HG03521 (cell line): ENCODE measurements around the gene ATP11B.
A peak's percentile ranks its signal among the peaks of the same experiment; 100 is the strongest.

Experiments
- ATAC-seq: cut with Tn5 transposase; IDR thresholded peaks from one replicate; pipeline ENCODE4 v1.9.1; 2021; ENCODE audit warnings: mild to moderate bottlenecking, moderate library complexity; ENCODE audit not compliant: unreplicated experiment

The ATP11B gene

DNA sequence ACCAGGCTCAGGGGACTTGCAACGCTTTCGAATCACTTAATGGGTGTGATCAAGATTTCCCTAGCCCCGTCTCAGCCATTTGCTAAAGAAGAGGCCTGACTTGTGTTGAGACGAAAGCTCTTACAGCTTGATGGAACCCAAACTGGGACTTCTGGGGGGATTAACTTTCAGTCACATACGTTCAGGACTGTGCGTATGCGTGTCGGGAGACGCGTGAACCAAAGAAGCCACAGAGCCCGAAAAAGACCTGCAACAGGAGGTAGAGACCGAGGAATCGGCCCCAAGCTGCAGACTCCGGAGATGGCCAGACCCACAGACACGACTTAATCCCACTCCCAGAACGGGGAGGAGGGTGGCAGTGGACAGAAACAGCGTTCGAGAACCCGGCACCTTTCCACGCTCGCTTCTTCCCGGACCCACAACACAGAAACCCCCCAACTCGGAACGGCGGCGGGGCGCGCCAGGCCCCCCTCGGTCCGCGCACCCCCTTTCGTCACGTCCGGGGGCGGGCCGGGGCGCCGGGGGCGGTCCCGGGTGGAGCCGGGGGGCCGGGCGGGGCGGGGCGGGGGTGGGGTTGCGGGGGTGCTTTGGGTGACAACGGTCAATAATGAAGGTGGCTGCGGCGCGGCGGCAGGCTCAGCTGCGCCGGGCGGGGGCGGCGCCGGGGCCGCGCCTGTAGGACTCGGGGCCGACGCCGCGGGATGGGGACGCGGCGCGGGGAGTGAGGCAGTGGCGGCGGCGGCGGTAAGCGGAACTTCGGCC, at the start of gene ATP11B:
Gene ATP11B (plus strand): TSS at position 604 of the 762 bp plus-strand sequence. CDS start 256 bp downstream, outside the sequence.
- peak; percentile 63 for ATAC-seq

DNA sequence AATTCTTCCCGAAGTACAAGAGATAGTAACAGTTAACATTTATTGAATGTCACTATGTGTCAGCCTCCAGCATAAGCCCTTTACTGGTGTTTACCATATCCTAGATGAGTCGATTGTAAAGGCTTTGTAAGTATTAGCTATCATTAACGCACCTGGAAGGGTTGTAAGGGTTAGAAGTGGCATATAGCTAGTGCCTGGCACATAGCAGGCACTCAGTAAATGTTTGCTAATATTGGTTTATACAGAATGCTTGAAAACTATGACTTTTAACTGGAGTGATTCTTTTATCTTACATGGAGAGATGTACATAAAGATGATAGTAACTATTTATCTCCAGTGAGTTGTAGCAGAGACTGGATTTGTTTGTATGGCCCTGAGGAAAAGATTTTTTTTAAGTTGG, 46.3 kb upstream of the ATP11B start:
- no peak for ATAC-seq

DNA sequence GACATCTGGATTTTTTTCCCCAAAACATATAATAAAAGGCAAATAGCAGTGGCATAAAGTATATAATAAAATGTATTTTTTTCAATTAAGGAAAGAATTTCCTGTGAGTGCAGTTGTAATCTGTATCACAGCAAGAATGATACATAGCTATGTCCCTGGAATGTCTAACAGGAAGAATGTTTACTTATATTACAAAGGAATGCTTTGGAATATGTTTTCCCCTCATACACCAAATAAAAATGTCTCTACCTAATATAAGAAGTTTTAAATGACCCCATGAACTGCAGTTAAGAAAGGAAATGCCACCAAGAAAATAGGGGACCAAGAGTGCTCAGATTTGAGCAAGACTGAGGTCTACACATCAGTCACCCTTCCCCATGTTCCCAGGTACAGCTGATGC, 38.0 kb upstream of the ATP11B start:
- ATAC-seq: no peak

GRCh38 chr3:182755712-182756111, 37.6 kb upstream of the ATP11B start:
- no peak for ATAC-seq

DNA sequence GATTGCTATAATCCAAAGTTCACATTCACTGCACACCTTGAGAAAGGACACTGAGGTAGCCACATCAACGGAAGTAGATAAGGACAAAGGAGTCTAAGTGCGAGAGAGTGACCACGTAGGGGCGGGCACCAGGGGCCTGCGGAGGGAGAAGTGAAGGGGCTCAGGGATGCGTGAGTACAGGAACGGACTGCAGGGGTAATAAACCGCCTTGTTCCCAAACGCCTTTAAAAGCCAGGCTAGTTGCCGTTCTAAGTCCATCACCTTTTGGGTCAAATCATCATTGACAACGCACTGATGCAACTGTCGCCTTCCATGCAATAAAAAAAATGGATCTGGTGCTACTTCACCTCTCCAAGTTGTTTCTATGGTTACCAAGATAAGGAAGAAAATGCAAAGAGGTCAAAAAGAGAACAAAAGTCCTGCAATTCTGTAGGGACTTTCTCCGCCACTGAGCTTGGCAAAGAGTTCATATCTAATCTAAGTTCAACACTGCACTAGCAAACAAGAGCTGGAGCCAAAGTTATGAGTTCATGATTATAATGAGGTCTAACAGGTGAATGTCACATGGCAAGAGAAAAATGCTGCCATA, 32.6 kb upstream of the ATP11B start:
- ATAC-seq: no peak

DNA sequence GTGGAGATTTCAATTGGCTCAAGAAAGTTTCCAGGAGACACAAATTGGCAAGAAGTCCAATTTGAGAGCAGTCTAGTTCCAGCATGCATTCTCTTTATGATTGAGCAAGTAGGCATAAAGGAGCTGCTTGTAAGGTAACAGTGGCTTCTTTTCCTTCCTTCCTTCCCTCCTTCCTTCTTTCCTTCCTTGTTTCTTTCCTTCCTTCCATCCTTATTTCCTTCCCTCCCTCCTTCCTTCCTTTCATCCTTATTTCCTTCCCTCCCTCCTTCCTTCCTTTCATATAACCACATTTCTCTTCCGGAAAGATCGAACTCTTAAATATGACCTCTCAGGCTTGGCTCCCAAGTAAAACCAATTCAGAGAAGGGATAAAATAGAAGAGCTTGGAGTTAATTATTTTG, 29.4 kb upstream of the ATP11B start:
- no peak for ATAC-seq

DNA sequence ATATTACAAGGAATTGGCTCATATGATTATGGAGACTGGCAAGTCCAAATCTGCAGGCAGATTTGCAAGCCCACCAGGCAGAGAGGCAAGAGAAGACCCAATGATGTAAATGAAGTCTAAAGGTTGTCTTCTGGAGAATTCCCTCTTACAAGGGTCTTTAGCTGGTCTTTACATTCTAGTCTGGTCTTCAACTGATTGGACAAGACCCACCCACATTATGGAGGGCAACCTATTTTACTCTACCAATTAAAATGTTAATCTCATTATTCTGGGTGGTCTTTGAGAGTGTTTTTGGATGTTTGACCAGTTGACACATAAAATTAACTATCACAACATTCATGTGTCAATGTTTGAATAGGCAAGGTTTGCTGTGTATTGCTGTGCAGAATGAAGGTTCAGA, 28.0 kb upstream of the ATP11B start:
- no peak for ATAC-seq

DNA sequence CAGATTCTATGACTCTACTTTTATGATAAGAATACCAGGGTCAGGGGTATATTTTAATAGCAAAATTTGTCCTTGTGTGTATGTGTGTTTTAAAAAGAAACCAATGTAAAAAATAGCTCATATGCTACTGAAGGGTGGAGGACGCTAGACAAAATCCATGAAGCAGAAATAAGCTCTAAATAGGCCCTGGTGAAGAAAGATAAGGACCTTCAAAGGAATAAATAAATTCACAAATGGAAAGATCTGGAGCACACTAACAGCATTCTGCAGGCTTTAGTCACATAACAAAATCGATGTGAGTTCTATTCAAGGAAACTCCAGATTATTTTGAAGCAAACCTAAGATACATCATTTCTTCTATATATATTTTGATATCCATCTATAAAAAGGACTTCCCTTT, 27.2 kb upstream of the ATP11B start:
- ATAC-seq: no peak

DNA sequence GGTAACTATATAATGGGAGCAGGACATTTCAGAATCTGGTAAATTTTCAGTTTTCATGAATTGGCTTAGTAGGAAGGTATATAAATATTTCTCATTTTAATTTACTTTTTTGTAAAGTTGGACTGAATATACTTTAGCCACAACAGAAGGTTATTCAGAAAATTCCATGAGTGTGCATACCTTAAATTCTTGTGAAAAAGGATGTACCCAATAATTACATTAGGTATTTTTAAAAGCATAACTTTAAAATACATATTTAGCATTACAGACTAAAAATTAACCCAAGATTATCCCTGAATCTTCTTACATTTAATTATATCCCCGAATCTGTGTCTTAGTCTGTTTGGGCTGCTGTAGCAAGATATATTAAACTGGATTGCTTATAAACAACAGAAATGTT, 24.9 kb upstream of the ATP11B start:
- no peak for ATAC-seq

DNA sequence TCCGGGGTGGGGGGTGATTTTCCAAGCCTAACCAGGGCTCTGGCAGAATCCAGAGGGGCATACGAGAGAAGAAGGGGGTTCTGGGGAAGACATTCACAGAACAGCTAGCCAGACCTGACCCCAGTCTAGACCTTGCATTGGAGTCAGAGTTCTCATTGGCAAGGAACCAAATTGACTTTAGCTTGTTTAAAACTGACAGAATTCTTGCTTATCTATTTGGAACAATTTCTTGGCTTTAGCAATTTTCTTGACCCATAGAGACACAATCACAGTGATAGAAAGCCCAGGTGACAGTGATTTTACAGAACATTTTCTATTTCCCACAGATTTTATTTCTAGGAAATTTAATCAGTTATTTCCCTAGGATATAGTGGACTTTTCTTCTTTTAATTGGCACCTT, 23.6 kb upstream of the ATP11B start:
- ATAC-seq: no peak

DNA sequence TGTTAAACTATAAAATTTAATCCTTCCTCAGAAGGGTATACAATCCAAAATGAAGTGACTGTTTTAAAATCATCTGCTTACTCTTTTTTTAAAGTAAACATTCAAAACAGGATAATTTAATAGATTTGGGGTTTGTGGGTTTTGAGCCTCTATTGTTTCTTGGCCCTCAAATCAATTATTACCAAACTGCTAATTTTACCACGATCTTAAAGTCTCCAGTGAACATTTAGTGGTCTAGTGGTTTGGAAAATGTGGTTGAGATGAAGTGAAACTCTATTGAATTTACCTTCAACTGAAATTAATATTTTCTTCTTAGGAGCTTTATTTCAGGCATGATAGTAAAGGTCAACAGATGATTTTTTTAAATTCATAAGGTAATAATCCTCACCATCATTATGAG, 11.2 kb upstream of the ATP11B start:
- ATAC-seq: peak; percentile 48

- no peak for ATAC-seq
Measured at GRCh38 chr3:182783106-182783505, 10.2 kb upstream of the ATP11B start.

- ATAC-seq: no peak
Measured at GRCh38 chr3:182784542-182784941, 8.8 kb upstream of the ATP11B start.

- ATAC-seq: no peak
Measured at GRCh38 chr3:182785142-182785541, 8.2 kb upstream of the ATP11B start.

DNA sequence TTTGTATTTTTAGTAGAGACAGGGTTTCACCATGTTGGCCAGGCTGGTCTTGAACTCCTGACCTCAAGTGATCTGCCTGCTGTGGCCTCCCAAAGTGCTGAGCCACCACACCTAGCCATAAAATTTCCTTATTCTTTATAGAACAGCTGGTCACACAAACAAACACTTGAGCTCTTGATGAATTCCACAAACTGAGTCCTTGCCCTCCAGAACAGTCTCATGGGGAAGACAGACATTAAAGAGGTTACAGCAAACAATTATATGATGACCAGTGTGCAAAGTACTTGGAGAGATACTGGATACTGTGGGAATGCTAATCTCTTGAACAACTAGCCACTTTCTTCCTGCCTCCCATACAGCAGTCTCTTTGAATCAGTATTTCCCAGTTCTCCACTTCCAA, 7.5 kb upstream of the ATP11B start:
- ATAC-seq: no peak

DNA sequence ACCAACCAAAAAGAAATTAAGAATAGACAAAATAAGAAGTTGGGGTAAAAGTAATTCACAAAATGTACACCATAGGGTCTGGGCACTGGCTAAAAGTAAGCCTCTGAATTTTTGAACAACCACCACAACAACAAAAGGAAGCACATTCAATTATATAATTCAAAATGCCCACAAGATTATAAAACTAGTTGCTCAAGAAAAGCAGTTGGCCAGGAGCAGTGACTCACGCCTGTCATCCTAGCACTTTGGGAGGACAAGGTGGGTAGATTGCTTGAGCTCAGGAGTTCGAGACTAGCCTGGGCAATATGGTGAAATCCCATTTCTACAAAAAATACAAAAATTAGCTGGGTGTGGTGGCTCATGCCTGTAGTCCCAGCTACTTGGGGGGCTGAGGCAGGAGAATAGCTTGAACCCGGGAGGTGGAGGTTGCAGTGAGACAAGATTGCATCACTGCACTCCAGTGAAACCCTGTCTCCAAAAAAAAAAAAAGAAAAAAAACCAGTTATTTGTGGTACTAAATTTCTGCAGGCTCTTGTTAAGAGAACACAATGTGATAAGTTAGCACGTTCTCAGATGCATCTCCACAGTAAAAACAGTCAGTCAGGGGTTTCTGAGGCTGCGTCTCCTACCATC, 6.6 kb upstream of the ATP11B start:
- no peak for ATAC-seq

- no peak for ATAC-seq
Measured at GRCh38 chr3:182787302-182788036, 5.8 kb upstream of the ATP11B start.

- ATAC-seq: no peak
Measured at GRCh38 chr3:182789371-182789770, 3.9 kb upstream of the ATP11B start.

DNA sequence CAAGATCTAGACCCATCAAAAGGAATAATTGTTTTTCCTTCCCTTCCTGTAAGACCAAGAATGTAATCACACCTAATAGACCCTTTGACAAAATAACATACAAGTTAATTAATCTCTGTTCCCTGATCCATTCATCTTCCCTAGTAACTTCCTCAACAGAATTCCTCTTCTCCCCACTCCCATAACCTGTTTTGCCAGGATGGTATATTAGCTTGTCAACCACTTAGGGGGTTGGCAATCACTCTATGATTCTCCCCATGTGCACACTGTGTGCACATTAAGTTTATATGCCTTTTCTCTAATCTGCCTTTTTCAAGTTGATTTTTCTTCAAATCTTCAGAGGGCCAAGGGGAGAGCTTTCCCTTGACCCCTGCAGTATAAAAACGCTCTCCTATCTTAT, 2.7 kb upstream of the ATP11B start:
- no peak for ATAC-seq

GRCh38 chr3:182793663-182794454, 555 bp downstream of the ATP11B start:
- peak; percentile 33 for ATAC-seq
